Stimulated activated CD4-positive, alpha-beta T cell treated with anti-CD3 and anti-CD28 coated beads, TNF-alpha, amount 100 ng/mL, for 24 hours (primary cell): Measurements from ENCODE around the gene TNFSF15.

Experiments
- DNase-seq, 3 experiments: peaks; one replicate each; pipeline ENCODE4 v3.0.0-alpha.2; 2020; ENCODE audit warnings: low read depth in 3 of 3

Gene TNFSF15

GRCh38 chr9:114825126-114825795 is 19.4 kb upstream of the TNFSF15 start:
- no peak for DNase-seq

GRCh38 chr9:114824110-114824509 is 18.3 kb upstream of the TNFSF15 start:
- no peak for DNase-seq

- DNase-seq = no peak
Observed at GRCh38 chr9:114823441-114823840, 17.6 kb upstream of the TNFSF15 start.

GRCh38 chr9:114822708-114823107 is 16.9 kb upstream of the TNFSF15 start:
- DNase-seq = no peak

- DNase-seq = no peak
Observed at GRCh38 chr9:114820776-114821501, 15.1 kb upstream of the TNFSF15 start.

GRCh38 chr9:114818178-114818577 is 12.3 kb upstream of the TNFSF15 start:
- no peak for DNase-seq

- no peak for DNase-seq
Observed at GRCh38 chr9:114813717-114814418, 8.0 kb upstream of the TNFSF15 start.

GRCh38 chr9:114811966-114812636 is 6.3 kb upstream of the TNFSF15 start:
- no peak for DNase-seq

- DNase-seq = no peak
Observed at GRCh38 chr9:114811301-114811700, 5.5 kb upstream of the TNFSF15 start.

GRCh38 chr9:114810614-114811013 is 4.8 kb upstream of the TNFSF15 start:
- DNase-seq = no peak

GRCh38 chr9:114806526-114806900 is 674 bp upstream of the TNFSF15 start:
- DNase-seq = no peak

GRCh38 chr9:114804505-114804904 is 1.3 kb downstream of the TNFSF15 start:
- no peak for DNase-seq

- no peak for DNase-seq
Observed at GRCh38 chr9:114803479-114804265, 2.2 kb downstream of the TNFSF15 start.

GRCh38 chr9:114799925-114800324 is 5.9 kb downstream of the TNFSF15 start:
- no peak for DNase-seq

GRCh38 chr9:114799441-114799840 is 6.4 kb downstream of the TNFSF15 start:
- DNase-seq = no peak

GRCh38 chr9:114798780-114799427 is 6.9 kb downstream of the TNFSF15 start:
- no peak for DNase-seq

- DNase-seq = no peak
Observed at GRCh38 chr9:114798101-114798500, 7.7 kb downstream of the TNFSF15 start.

- DNase-seq = no peak
Observed at GRCh38 chr9:114792396-114792795, 13.4 kb downstream of the TNFSF15 start.

GRCh38 chr9:114791736-114792135 is 14.1 kb downstream of the TNFSF15 start:
- DNase-seq = no peak

- no peak for DNase-seq
Observed at GRCh38 chr9:114791312-114791711, 14.5 kb downstream of the TNFSF15 start.

GRCh38 chr9:114790521-114790920 is 15.3 kb downstream of the TNFSF15 start:
- no peak for DNase-seq
